Liver (tissue), 9 donors: Measurements from ENCODE around the gene B4GALT5. TPM values are rescaled to one million over a fixed set of nuclear protein-coding genes. Genes with fewer than 3 reads are reported as not detected.

Experiments used
- DNase-seq: peaks from one replicate; pipeline ENCODE4 v3.0.0-alpha.2; 2017; ENCODE audit warnings: low spot score
- H3K27ac ChIP-seq, 2 donors: one replicate each; pipeline ENCODE4 v1.7.0; 2013; ENCODE audit warnings: inconsistent platforms in 2 of 2, low read length in 2 of 2, control low read depth in 1 of 2, low read depth in 1 of 2, mild to moderate bottlenecking in 1 of 2
- H3K27me3 ChIP-seq, 4 donors: one replicate each; pipeline versions ENCODE4 v1.6.1 to v1.7.0; 2013; ENCODE audit warnings: low read length in 3 of 4, inconsistent platforms in 1 of 4, mild to moderate bottlenecking in 1 of 4, moderate library complexity in 1 of 4; ENCODE audit not compliant: control insufficient read depth in 4 of 4, insufficient read depth in 4 of 4
- H3K36me3 ChIP-seq, 4 donors: one replicate each; pipeline versions ENCODE4 v1.6.1 to v1.7.0; 2013; ENCODE audit warnings: low read length in 3 of 4, mild to moderate bottlenecking in 3 of 4, low read depth in 1 of 4, moderate library complexity in 1 of 4; ENCODE audit not compliant: control insufficient read depth in 4 of 4, insufficient read depth in 3 of 4
- H3K4me1 ChIP-seq, 4 donors: one replicate each; pipeline versions ENCODE4 v1.6.1 to v1.7.0; 2013; ENCODE audit warnings: low read length in 3 of 4, mild to moderate bottlenecking in 3 of 4, moderate library complexity in 1 of 4; ENCODE audit not compliant: control insufficient read depth in 4 of 4, insufficient read depth in 4 of 4
- H3K4me3 ChIP-seq, 3 donors: one replicate each; pipeline versions ENCODE4 v1.6.1 to v1.7.0; 2013; ENCODE audit warnings: low read length in 3 of 3, control low read depth in 1 of 3, low read depth in 1 of 3, mild to moderate bottlenecking in 1 of 3
- H3K9ac ChIP-seq, 2 donors: one replicate each; pipeline ENCODE4 v1.7.0; 2013; ENCODE audit warnings: low read length in 2 of 2, mild to moderate bottlenecking in 2 of 2, moderate library complexity in 2 of 2, control low read depth in 1 of 2, low read depth in 1 of 2
- H3K9me3 ChIP-seq, 4 donors: one replicate each; pipeline versions ENCODE4 v1.6.1 to v1.7.0; 2013; ENCODE audit warnings: low read length in 3 of 4; ENCODE audit not compliant: control insufficient read depth in 4 of 4
- FOXA1 ChIP-seq: IDR thresholded peaks from 2 replicates; pipeline ENCODE4 v1.6.1; 2016; ENCODE audit warnings: antibody characterized with exemption
- GABPA ChIP-seq, 2 donors: IDR thresholded peaks in 1 of 2; conservative IDR thresholded peaks in 1 of 2; 2 replicates each; pipeline ENCODE4 v1.6.1; 2016; ENCODE audit warnings: antibody characterized with exemption in 2 of 2, mild to moderate bottlenecking in 1 of 2, moderate library complexity in 1 of 2
- HNF4A ChIP-seq, 2 donors: conservative IDR thresholded peaks; 2 replicates each; pipeline ENCODE4 v1.6.1; 2016; ENCODE audit warnings: antibody characterized with exemption in 2 of 2, mild to moderate bottlenecking in 2 of 2
- JUND ChIP-seq, 2 donors: IDR thresholded peaks; 2 replicates each; pipeline ENCODE4 v1.6.1; 2016; ENCODE audit warnings: antibody characterized with exemption in 2 of 2
- REST ChIP-seq: IDR thresholded peaks from 2 replicates; pipeline ENCODE4 v1.6.1; 2016; ENCODE audit warnings: antibody characterized with exemption, mild to moderate bottlenecking
- SP1 ChIP-seq: IDR thresholded peaks from 2 replicates; pipeline ENCODE4 v1.6.1; 2018; ENCODE audit warnings: antibody characterized with exemption, mild to moderate bottlenecking
- YY1 ChIP-seq: IDR thresholded peaks from 2 replicates; pipeline ENCODE4 v1.6.1; 2016; ENCODE audit warnings: antibody characterized with exemption, mild to moderate bottlenecking
- ZBTB33 ChIP-seq: IDR thresholded peaks from 2 replicates; pipeline ENCODE4 v1.6.1; 2016; ENCODE audit warnings: antibody characterized with exemption
- WGBS: extraction: QIAGEN DNeasy Blood & Tissue Kit; methylation state at CpG from one replicate; pipeline ENCODE4 v1.1.7; 2013; 5-methylcytosine and 5-hydroxymethylcytosine counted together
- polyA plus RNA-seq, 2 donors: library from polyadenylated mRNA; stranded (reverse) in 1 of 2; unstranded in 1 of 2; fragments of 200-250 nt in 1 of 2; fragments of >200 nt in 1 of 2; fragmentation: Nextera tagmentation in 1 of 2; extraction: Ambion mirVana in 1 of 2; gene quantifications; one replicate each; pipeline versions ENCODE4 v1.2.1 to v1.2.3, GENCODE V29; 2013 to 2015
- total RNA-seq, 2 donors: library from RNA; depleted of rRNA; stranded (reverse); fragments of >200 nt; gene quantifications; one replicate each; pipeline ENCODE4 v1.2.3, GENCODE V29; 2014
- TF ChIP-seq, protein P1 (sequence below): IDR thresholded peaks from 2 replicates; pipeline ENCODE4 v1.6.1; 2016; ENCODE audit warnings: antibody characterized with exemption
- TF ChIP-seq, protein P2 (sequence below): IDR thresholded peaks from 2 replicates; pipeline ENCODE4 v1.6.1; 2016; ENCODE audit warnings: antibody characterized with exemption
- TF ChIP-seq, protein P3 (sequence below): fragments of 150-350 bp; IDR thresholded peaks from 2 replicates; pipeline ENCODE4 v1.5.1; 2017; ENCODE audit warnings: improper control_type of control experiment, low read depth, low read length; ENCODE audit not compliant: missing input control
- donor health status: healthy.
- donor health status: healthy.
- donor health status: healthy.
- donor health status: healthy.
- donor health status: healthy.

B4GALT5 gene
- total and polyA plus RNA-seq, 4 donors = 2.0 to 28.2 (median 14.4) TPM

- no peak for TF ChIP-seq REST
- TF ChIP-seq, protein P1, sequence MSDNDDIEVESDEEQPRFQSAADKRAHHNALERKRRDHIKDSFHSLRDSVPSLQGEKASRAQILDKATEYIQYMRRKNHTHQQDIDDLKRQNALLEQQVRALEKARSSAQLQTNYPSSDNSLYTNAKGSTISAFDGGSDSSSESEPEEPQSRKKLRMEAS = no peak
- TF ChIP-seq, protein P2, sequence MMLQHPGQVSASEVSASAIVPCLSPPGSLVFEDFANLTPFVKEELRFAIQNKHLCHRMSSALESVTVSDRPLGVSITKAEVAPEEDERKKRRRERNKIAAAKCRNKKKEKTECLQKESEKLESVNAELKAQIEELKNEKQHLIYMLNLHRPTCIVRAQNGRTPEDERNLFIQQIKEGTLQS = no peak
Observed at GRCh38 chr20:49694450-49695071, 19.1 kb downstream of the B4GALT5 start (continued).

- H3K4me1 ChIP-seq = peaks cover 14 to 71% (median 45%) of the 10 kb centered on the region in 4 donors
- H3K27me3 ChIP-seq = no peaks in the 10 kb centered on the region
- no peak overlapping the region for H3K4me3 ChIP-seq
- H3K36me3 ChIP-seq = peaks cover 0 to 1% (median 0%) of the 10 kb centered on the region in 4 donors
- TF ChIP-seq, protein P3, sequence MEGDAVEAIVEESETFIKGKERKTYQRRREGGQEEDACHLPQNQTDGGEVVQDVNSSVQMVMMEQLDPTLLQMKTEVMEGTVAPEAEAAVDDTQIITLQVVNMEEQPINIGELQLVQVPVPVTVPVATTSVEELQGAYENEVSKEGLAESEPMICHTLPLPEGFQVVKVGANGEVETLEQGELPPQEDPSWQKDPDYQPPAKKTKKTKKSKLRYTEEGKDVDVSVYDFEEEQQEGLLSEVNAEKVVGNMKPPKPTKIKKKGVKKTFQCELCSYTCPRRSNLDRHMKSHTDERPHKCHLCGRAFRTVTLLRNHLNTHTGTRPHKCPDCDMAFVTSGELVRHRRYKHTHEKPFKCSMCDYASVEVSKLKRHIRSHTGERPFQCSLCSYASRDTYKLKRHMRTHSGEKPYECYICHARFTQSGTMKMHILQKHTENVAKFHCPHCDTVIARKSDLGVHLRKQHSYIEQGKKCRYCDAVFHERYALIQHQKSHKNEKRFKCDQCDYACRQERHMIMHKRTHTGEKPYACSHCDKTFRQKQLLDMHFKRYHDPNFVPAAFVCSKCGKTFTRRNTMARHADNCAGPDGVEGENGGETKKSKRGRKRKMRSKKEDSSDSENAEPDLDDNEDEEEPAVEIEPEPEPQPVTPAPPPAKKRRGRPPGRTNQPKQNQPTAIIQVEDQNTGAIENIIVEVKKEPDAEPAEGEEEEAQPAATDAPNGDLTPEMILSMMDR = no peak
- TF ChIP-seq GABPA (IDR thresholded peaks at IDR 0.05 in 1 of 2, conservative IDR thresholded peaks at IDR 0.05 in 1 of 2) = no peak
- TF ChIP-seq YY1 = no peak
- no peak for TF ChIP-seq SP1
- peak overlapping the region; percentile 25 to 49 for H3K27ac ChIP-seq
- no peak overlapping the region for H3K9ac ChIP-seq
- 83% methylated on average over 5 of the region's 5 CpGs for WGBS
- no peak for DNase-seq
- H3K9me3 ChIP-seq = no peaks in the 10 kb centered on the region
Observed at GRCh38 chr20:49693435-49694171, 20.1 kb downstream of the B4GALT5 start.

GRCh38 chr20:49692941-49693340 is 20.7 kb downstream of the B4GALT5 start:
- TF ChIP-seq HNF4A (conservative IDR thresholded peaks at IDR 0.05) = no peak
- no peak for TF ChIP-seq YY1
- TF ChIP-seq FOXA1 = no peak
- TF ChIP-seq JUND (IDR thresholded peaks at IDR 0.05) = no peak
- TF ChIP-seq, protein P3 = no peak
- TF ChIP-seq GABPA (IDR thresholded peaks at IDR 0.05 in 1 of 2, conservative IDR thresholded peaks at IDR 0.05 in 1 of 2) = no peak
- TF ChIP-seq, protein P1 = no peak
- no peak for TF ChIP-seq ZBTB33
- Histone ChIP-seq H3K27ac (peak overlapping the region; percentile 6 to 49), H3K9ac (no peak overlapping the region), H3K4me3 (no peak overlapping the region), H3K36me3 (peaks cover 0 to 1% (median 0%) of the 10 kb centered on the region in 4 donors), H3K4me1 (peaks cover 15 to 73% (median 47%) of the 10 kb centered on the region in 4 donors), H3K27me3 (no peaks in the 10 kb centered on the region), H3K9me3 (no peaks in the 10 kb centered on the region)
- 54% methylated on average over 3 of the region's 3 CpGs for WGBS
- DNase-seq = no peak
